Keratinocyte (primary cell): ENCODE results near the gene ADCY10.

Experiments used
- EZH2 ChIP-seq: IDR thresholded peaks from one replicate; pipeline ENCODE4 v1.6.1; 2012; ENCODE audit warnings: inconsistent platforms, mild to moderate bottlenecking, low read length, moderate library complexity
- TF ChIP-seq, protein P1 (sequence below), 3 experiments: IDR thresholded peaks in 1 of 3; conservative IDR thresholded peaks in 1 of 3; optimal IDR thresholded peaks in 1 of 3; 2 replicates in 2 of 3; 3 replicates in 1 of 3; pipeline versions ENCODE3 to v1.5.1; 2011; ENCODE audit warnings: low read length in 3 of 3, mild to moderate bottlenecking in 3 of 3, moderate library complexity in 2 of 3, control low read depth in 1 of 3, inconsistent platforms in 1 of 3; ENCODE audit not compliant: insufficient read depth in 2 of 3; ENCODE audit errors: extremely low read depth in 1 of 3

DNA sequence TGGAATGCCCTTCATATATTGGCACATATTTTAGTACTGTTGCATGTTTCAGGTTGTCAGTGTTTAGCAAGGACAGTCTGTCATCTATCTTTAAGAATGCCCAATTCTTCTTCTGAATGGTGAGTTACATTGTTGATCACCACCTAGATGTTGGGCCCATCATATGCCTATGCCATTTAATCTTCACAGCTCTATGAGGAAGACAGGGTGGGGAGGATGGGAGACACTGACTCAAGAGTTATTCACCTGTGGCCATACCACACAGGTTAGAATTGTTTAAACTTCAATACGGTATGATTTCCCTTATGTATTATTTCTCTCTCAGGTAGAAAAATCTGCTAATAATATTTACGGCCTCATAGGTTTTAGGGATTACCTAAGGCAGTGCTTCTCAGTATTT lies 147.4 kb downstream of the ADCY10 start:
- TF ChIP-seq, protein P1, sequence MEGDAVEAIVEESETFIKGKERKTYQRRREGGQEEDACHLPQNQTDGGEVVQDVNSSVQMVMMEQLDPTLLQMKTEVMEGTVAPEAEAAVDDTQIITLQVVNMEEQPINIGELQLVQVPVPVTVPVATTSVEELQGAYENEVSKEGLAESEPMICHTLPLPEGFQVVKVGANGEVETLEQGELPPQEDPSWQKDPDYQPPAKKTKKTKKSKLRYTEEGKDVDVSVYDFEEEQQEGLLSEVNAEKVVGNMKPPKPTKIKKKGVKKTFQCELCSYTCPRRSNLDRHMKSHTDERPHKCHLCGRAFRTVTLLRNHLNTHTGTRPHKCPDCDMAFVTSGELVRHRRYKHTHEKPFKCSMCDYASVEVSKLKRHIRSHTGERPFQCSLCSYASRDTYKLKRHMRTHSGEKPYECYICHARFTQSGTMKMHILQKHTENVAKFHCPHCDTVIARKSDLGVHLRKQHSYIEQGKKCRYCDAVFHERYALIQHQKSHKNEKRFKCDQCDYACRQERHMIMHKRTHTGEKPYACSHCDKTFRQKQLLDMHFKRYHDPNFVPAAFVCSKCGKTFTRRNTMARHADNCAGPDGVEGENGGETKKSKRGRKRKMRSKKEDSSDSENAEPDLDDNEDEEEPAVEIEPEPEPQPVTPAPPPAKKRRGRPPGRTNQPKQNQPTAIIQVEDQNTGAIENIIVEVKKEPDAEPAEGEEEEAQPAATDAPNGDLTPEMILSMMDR (optimal IDR thresholded peaks at IDR 0.05 in 1 of 3, IDR thresholded peaks at IDR 0.05 in 1 of 3, conservative IDR thresholded peaks at IDR 0.05 in 1 of 3; ENCODE audit: extremely low read depth in 1 of 3, insufficient read depth in 2 of 3, low read length in 3 of 3) = no peak
- no peak for TF ChIP-seq EZH2
